PFSK-1 (cell line): ENCODE measurements around the gene ECE1.
A peak's percentile ranks its signal among the peaks of the same experiment; 100 is the strongest.

Source experiments
- FOXP2 ChIP-seq: optimal IDR thresholded peaks from 2 replicates; pipeline ENCODE3; 2011; ENCODE audit warnings: borderline replicate concordance, control low read depth, inconsistent platforms; ENCODE audit not compliant: insufficient read depth; ENCODE audit errors: extremely low read length, extremely low read depth
- POLR2AphosphoS5 ChIP-seq: IDR thresholded peaks from 2 replicates; pipeline ENCODE4 v1.6.1; 2012; ENCODE audit warnings: low read depth, mild to moderate bottlenecking, control low read depth, low read length, moderate library complexity
- SIN3A ChIP-seq: IDR thresholded peaks from 2 replicates; pipeline ENCODE4 v1.6.1; 2012; ENCODE audit warnings: mild to moderate bottlenecking, low read length, moderate library complexity, borderline replicate concordance; ENCODE audit not compliant: insufficient read depth
- TAF1 ChIP-seq: IDR thresholded peaks from 2 replicates; pipeline ENCODE4 v1.6.1; 2012; ENCODE audit warnings: low read length, control low read depth, borderline replicate concordance; ENCODE audit not compliant: insufficient read depth
- TF ChIP-seq, protein P1 (sequence below), 2 experiments: IDR thresholded peaks; 2 replicates each; pipeline versions ENCODE4 v1.6.1 to v1.8.0; 2011 to 2012; ENCODE audit warnings: low read depth in 2 of 2, low read length in 2 of 2, control low read depth in 1 of 2, inconsistent platforms in 1 of 2, mild to moderate bottlenecking in 1 of 2, moderate library complexity in 1 of 2; ENCODE audit not compliant: insufficient read depth in 1 of 2

The ECE1 gene

GRCh38 chr1:21278860-21279845, 11.1 kb downstream of the ECE1 start:
- no peak for TF ChIP-seq TAF1
- no peak for TF ChIP-seq FOXP2
- TF ChIP-seq, protein P1, sequence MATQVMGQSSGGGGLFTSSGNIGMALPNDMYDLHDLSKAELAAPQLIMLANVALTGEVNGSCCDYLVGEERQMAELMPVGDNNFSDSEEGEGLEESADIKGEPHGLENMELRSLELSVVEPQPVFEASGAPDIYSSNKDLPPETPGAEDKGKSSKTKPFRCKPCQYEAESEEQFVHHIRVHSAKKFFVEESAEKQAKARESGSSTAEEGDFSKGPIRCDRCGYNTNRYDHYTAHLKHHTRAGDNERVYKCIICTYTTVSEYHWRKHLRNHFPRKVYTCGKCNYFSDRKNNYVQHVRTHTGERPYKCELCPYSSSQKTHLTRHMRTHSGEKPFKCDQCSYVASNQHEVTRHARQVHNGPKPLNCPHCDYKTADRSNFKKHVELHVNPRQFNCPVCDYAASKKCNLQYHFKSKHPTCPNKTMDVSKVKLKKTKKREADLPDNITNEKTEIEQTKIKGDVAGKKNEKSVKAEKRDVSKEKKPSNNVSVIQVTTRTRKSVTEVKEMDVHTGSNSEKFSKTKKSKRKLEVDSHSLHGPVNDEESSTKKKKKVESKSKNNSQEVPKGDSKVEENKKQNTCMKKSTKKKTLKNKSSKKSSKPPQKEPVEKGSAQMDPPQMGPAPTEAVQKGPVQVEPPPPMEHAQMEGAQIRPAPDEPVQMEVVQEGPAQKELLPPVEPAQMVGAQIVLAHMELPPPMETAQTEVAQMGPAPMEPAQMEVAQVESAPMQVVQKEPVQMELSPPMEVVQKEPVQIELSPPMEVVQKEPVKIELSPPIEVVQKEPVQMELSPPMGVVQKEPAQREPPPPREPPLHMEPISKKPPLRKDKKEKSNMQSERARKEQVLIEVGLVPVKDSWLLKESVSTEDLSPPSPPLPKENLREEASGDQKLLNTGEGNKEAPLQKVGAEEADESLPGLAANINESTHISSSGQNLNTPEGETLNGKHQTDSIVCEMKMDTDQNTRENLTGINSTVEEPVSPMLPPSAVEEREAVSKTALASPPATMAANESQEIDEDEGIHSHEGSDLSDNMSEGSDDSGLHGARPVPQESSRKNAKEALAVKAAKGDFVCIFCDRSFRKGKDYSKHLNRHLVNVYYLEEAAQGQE (IDR thresholded peaks at IDR 0.05; ENCODE audit: insufficient read depth in 1 of 2, low read depth in 2 of 2, low read length in 2 of 2), result no peak
- no peak for TF ChIP-seq SIN3A
- no peak for TF ChIP-seq POLR2AphosphoS5

DNA sequence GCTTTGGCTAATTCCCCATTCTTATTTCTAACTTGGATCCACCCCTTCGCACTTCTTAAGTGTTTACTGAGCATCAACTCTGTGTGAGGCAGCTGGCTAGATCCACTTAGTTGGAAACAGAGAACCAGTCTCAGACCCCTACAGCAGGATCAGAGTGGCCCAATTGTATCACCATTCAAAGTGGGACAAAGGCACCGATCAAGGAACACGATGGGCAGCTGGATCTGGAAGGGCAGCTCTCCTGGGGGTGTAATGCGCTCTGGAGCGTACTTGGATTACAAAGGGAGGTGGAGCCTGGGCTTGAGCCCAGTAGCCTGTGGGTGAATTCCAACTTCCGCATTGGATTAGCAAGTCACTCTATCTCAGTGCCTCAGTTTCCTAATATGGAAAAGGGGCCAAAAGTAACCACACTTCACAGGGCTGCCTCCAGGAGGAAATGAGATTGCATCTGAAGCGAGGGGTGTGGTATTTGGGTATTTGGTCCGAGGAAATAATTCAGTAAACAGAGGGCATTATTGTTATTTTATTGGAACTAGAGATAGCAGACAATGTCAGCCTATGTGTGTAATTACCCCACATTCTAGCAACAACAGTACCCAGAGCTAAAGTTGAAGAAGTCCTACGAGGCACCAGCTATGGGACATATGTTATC, 11.9 kb downstream of the ECE1 start:
- TF ChIP-seq POLR2AphosphoS5 (no peak), SIN3A (no peak), TAF1 (no peak), FOXP2 (no peak)
- TF ChIP-seq, protein P1 (IDR thresholded peaks at IDR 0.05; ENCODE audit: insufficient read depth in 1 of 2, low read depth in 2 of 2, low read length in 2 of 2), result 0 out of 4 replicates have a peak, but pooled peaks of 1 of the 2 experiments have one; percentile 20

DNA sequence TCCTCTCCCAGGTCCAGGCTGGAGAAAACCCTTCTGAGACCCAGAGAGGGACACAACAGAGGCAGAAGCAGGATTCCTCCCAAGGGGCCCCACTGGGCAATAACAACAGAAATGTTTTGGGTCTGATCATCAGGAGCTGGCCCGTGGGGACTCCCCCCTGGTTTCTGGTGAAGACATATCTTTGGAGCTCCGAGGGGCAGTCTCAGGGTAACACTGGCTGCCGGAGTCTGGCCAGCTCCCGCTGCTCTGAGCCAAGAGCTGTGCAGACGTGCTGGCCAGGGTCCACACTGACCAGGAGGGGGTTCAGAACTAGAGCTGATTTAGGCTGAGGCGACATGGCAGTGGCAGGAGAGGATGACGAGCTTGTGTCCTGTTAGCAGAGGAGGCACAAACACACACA, 13.1 kb downstream of the ECE1 start:
- TF ChIP-seq FOXP2, result no peak
- TF ChIP-seq POLR2AphosphoS5, result no peak
- no peak for TF ChIP-seq SIN3A
- TF ChIP-seq, protein P1 (IDR thresholded peaks at IDR 0.05; ENCODE audit: insufficient read depth in 1 of 2, low read depth in 2 of 2, low read length in 2 of 2), result no peak
- TF ChIP-seq TAF1, result no peak

DNA sequence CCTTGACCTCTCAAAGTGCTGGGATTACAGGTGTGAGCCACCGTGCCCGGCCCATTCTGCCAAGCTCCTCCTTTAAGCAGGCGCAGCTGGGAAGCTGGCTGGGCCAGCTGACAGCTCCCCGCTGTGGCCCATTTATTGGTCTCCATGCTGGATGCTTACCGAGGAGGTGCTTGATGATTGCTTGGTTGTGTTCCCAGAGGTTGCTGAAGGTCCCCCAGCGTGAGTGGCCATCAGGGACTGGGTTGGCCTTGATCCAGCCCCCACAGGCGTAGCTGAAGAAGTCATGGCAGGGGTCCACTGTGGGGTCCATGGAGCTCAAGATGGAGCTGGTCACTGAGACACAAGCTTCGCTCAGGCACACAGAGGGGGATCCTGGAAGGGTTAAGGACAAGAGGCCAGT, 17.7 kb downstream of the ECE1 start:
- no peak for TF ChIP-seq POLR2AphosphoS5
- TF ChIP-seq, protein P1 (IDR thresholded peaks at IDR 0.05; ENCODE audit: insufficient read depth in 1 of 2, low read depth in 2 of 2, low read length in 2 of 2), result no peak
- TF ChIP-seq TAF1, result no peak
- TF ChIP-seq SIN3A, result no peak
- TF ChIP-seq FOXP2, result no peak
